Effector memory CD8-positive, alpha-beta T cell (primary cell): Measurements from ENCODE around the gene TCHHL1.

Experiments used
- ATAC-seq: fragments of 150-1000 bp; cut with Tn5 transposase; replicated peaks from 2 replicates; pipeline ENCODE4 v1.10.0; 2021; ENCODE audit warnings: mild to moderate bottlenecking, moderate library complexity
- DNase-seq, 3 experiments: peaks; one replicate each; pipeline ENCODE4 v3.0.0; 2021
- H3K27ac Mint-ChIP-seq, 2 donors: one replicate each; pipeline ENCODE4 v1.8.0; 2022; ENCODE audit warnings: mild to moderate bottlenecking in 2 of 2, mixed read lengths in 2 of 2, moderate library complexity in 2 of 2
- H3K27me3 Mint-ChIP-seq, 2 donors: one replicate each; pipeline ENCODE4 v1.8.0; 2022; ENCODE audit warnings: mixed read lengths in 2 of 2
- H3K36me3 Mint-ChIP-seq: one replicate; pipeline ENCODE4 v1.8.0; 2022; ENCODE audit warnings: mild to moderate bottlenecking, moderate library complexity, mixed read lengths; ENCODE audit not compliant: insufficient read depth
- H3K4me1 Mint-ChIP-seq, 2 donors: one replicate each; pipeline ENCODE4 v1.8.0; 2022; ENCODE audit warnings: low read depth in 2 of 2, mixed read lengths in 2 of 2
- H3K4me3 Mint-ChIP-seq, 2 donors: one replicate each; pipeline ENCODE4 v1.8.0; 2022; ENCODE audit warnings: mild to moderate bottlenecking in 2 of 2, mixed read lengths in 2 of 2, moderate library complexity in 2 of 2
- H3K9me3 Mint-ChIP-seq, 2 donors: one replicate each; pipeline ENCODE4 v1.8.0; 2022; ENCODE audit warnings: mixed read lengths in 2 of 2

Gene TCHHL1

DNA sequence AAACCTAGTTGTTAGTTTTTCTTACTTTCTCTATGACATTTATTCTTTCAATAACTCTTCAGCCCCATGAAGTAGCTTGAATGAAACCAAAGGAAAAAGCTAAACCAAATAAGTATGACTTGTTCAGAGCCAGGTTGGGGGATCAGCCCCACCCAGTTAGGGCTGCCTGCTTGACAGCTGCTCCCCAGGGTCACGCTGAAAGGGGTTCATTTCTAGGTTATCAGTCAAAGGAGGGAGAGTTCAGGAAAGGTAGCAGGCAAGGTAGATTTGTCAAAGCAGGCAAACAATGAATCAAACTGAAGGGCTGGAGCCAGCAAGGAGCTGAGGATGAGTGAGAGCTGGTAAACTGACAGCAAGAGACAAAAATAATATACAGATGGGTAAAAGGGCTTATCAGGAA is 49.0 kb downstream of the TCHHL1 start:
- DNase-seq (no peak), ATAC-seq (no peak)
- no peaks in the 10 kb centered on the region for H3K27me3 Mint-ChIP-seq
- H3K36me3 Mint-ChIP-seq, result peaks cover 16% of the 10 kb centered on the region
- no peak overlapping the region for H3K27ac Mint-ChIP-seq
- H3K4me3 Mint-ChIP-seq, result no peak overlapping the region
- H3K4me1 Mint-ChIP-seq, result peaks cover 10 to 14% of the 10 kb centered on the region in 2 donors
- H3K9me3 Mint-ChIP-seq, result no peaks in the 10 kb centered on the region

- Mint-ChIP-seq H3K36me3 (peaks cover 20% of the 10 kb centered on the region), H3K4me1 (peaks cover 15% of the 10 kb centered on the region in 2 donors), H3K4me3 (no peak overlapping the region), H3K27ac (no peak overlapping the region), H3K9me3 (no peaks in the 10 kb centered on the region), H3K27me3 (no peaks in the 10 kb centered on the region)
- DNase-seq (no peak), ATAC-seq (no peak)
Observed at GRCh38 chr1:152039461-152039860, 49.4 kb downstream of the TCHHL1 start.

GRCh38 chr1:152038871-152039270 is 50.0 kb downstream of the TCHHL1 start:
- H3K27ac Mint-ChIP-seq, result no peak overlapping the region
- peaks cover 26% of the 10 kb centered on the region for H3K36me3 Mint-ChIP-seq
- H3K4me1 Mint-ChIP-seq, result peaks cover 15 to 19% of the 10 kb centered on the region in 2 donors

DNA sequence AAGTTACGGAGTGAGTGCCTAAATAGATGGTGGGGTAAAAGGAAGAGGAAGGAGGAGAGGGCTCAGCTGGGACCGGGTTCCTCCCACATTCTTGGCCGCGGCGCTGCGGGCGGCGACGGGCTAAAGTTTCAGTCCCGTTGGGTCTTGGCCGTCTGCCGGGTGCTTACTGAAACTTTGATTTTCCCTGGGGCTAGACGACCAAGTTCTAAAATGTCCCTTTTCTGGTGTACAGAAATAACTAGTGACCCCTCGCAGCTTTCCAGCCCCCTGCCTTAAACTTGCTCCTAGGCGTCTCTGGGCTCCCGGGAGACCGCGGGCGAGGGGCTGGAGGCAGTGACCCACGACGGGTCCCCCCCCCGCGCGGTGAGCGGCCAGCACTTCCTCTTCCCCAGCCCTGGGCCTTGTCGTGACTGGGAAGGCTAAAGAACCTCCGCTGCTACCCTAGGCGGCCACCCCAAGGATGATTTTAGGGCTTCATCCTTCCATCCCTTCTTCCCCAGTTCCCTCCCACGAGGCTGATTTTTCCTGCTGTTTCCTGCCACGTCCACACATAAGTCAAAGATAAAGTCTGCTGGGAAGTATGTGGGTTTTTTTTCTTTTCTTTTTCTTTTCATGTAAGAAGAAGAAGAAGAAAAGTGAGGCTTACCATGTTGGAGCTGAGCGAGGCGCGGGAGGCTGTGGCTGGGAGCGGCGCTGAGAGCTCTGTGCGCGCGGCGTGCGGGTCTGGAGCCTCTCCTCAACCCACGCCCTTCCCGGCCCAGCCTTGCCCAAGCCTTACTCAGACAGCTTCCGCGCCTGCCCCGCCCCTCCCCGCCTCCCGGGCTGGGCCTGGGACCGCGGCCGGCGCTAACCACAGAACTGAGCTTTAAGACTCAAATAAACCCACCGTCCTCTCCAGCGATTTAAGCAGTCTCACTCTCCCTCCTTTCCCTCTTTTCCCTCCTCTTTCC is 52.3 kb downstream of the TCHHL1 start, which contains the start of gene S100A11:
Gene S100A11 (minus strand): TSS at position 738 of the 950 bp plus-strand sequence. CDS start 89 bp downstream, at position 649.
- Mint-ChIP-seq H3K27ac (peak within 1 kb of the TSS; percentile 97), H3K4me1 (peaks cover 21 to 27% of the 10 kb centered on the region in 2 donors), H3K4me3 (peak within 1 kb of the TSS; percentile 87 to 89), H3K27me3 (no peaks in the 10 kb centered on the region), H3K36me3 (peaks cover 42% of the 10 kb centered on the region), H3K9me3 (no peaks in the 10 kb centered on the region)
- ATAC-seq, result peak; percentile 53
- peak; percentile 40 to 47 (median 44) for DNase-seq

More at GRCh38 chr1:152038871-152039270, 50.0 kb downstream of the TCHHL1 start:
- Mint-ChIP-seq H3K4me3 (no peak overlapping the region), H3K27me3 (no peaks in the 10 kb centered on the region), H3K9me3 (no peaks in the 10 kb centered on the region)
- DNase-seq (no peak), ATAC-seq (no peak)

DNA sequence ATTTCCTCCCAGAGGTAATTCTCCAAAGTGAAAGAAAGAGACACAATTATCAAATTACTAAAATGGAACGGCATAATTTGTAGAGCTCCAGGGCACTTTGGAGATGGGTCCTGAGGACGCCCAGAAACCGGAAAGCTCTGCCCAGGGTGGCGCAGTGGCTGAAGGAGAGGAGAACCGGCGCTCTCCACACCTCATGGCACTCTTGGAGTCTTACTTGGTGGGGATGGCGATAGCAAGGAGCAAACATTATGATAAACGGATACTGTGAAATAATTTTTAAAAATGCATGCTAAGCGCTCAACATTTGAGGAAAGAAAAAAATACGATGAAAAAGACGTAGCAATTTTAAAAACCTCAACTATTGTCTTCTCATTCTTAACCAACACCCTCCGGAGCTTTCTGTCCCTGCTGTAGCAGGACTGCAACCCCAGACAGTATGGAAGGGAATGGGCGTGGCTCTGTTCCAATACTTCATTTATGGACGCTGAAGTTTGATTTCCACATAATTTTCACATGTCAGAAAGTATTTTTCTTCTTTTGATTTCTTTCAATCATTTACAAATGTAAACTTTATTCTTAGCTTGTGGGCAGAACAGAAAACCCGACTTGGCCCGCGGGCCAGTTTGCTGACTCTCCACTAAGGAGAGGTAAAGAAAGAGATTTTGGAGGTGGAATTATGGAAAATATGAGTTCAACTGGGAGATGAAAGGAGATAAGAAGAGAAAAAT is 53.2 kb downstream of the TCHHL1 start:
- H3K4me1 Mint-ChIP-seq, result peaks cover 21 to 28% of the 10 kb centered on the region in 2 donors
- H3K4me3 Mint-ChIP-seq, result peak overlapping the region; percentile 87 to 89
- H3K36me3 Mint-ChIP-seq, result peaks cover 49% of the 10 kb centered on the region
- ATAC-seq, result peak; percentile 12
- no peaks in the 10 kb centered on the region for H3K27me3 Mint-ChIP-seq
- H3K9me3 Mint-ChIP-seq, result no peaks in the 10 kb centered on the region
- DNase-seq, result no peak
- peak overlapping the region; percentile 97 for H3K27ac Mint-ChIP-seq

GRCh38 chr1:152034654-152035538 is 54.0 kb downstream of the TCHHL1 start:
- Mint-ChIP-seq H3K4me3 (peak overlapping the region; percentile 87 to 89), H3K4me1 (peaks cover 21 to 30% of the 10 kb centered on the region in 2 donors), H3K9me3 (no peaks in the 10 kb centered on the region), H3K27ac (peak overlapping the region; percentile 97), H3K27me3 (no peaks in the 10 kb centered on the region), H3K36me3 (peaks cover 55% of the 10 kb centered on the region)
- ATAC-seq (peak; percentile 86), DNase-seq (peak; percentile 43 to 63 (median 46))

DNA sequence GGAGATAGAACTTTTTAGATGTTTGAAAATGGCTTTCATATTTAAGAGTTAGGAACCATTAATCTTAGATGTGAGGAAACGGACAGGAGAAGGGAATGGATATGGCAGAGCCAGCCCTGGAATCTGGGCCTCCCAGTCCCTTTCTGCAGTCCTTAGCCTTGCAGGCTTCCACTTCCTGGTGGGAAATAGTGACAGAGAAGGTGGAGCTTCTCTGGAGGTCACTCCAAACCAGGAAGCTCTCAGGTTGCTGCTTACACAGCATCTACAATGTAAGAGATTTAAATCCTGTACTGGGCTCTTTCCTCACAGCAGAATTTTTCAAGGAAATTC is 54.6 kb downstream of the TCHHL1 start:
- H3K27me3 Mint-ChIP-seq, result no peaks in the 10 kb centered on the region
- H3K27ac Mint-ChIP-seq, result peak overlapping the region; percentile 97
- H3K4me1 Mint-ChIP-seq, result peaks cover 21 to 32% of the 10 kb centered on the region in 2 donors
- H3K9me3 Mint-ChIP-seq, result no peaks in the 10 kb centered on the region
- no peak for ATAC-seq
- peaks cover 55% of the 10 kb centered on the region for H3K36me3 Mint-ChIP-seq
- DNase-seq, result peak in 1 of 3 experiments; percentile 5
- H3K4me3 Mint-ChIP-seq, result peak overlapping the region; percentile 87 to 89
